Frontal cortex (tissue), 4 donors: ENCODE measurements around the gene CACHD1. TPM values are rescaled to one million over a fixed set of nuclear protein-coding genes. Genes with fewer than 3 reads are reported as not detected.
A peak's percentile ranks its signal among the peaks of the same experiment; 100 is the strongest.

ENCODE experiments used
- DNase-seq, 2 donors: peaks; one replicate each; pipeline ENCODE4 v3.0.0; 2012; ENCODE audit warnings: low spot score in 2 of 2
- FAIRE-seq: peaks from 2 replicates; lab custom pipeline; 2012; peaks lifted over from hg19 to GRCh38; lab: Jason Lieb, UNC
- total RNA-seq: library from RNA; depleted of rRNA; stranded (reverse); fragments of >200 nt; gene quantifications from one replicate; pipeline ENCODE4 v1.2.3, GENCODE V29; 2014
- donor health status: control.
- donor health status: control.
- donor health status: control.

Gene CACHD1
- total RNA-seq, 1 donor from 2014 or later: 17.5 TPM

GRCh38 chr1:64472040-64472376 lies 2.1 kb downstream of the CACHD1 start:
- FAIRE-seq: no peak
- no peak for DNase-seq

GRCh38 chr1:64472805-64473204 lies 2.9 kb downstream of the CACHD1 start:
- DNase-seq (no peak), FAIRE-seq (no peak)

DNA sequence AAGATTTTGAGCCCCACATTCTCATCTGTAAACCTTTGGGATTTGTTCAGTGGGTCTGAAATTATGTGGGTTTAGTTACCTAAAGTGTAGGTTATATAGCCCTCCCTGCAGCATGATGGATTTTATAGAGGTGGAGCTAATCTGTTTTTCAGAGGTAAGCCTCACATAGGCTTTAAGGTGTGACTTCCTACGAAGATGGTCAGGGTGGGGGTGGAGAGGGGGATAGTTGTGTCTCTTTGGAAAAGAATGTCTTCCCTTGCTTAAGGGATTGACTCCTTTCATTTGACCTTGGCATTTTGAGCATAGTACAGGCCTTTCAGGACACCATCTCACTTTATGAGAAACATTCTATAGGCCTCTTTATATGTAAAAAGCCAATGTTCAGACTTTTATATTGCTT lies 3.4 kb downstream of the CACHD1 start:
- no peak for FAIRE-seq
- no peak for DNase-seq

- no peak for FAIRE-seq
Measured at GRCh38 chr1:64474133-64474532, 4.2 kb downstream of the CACHD1 start.

DNA sequence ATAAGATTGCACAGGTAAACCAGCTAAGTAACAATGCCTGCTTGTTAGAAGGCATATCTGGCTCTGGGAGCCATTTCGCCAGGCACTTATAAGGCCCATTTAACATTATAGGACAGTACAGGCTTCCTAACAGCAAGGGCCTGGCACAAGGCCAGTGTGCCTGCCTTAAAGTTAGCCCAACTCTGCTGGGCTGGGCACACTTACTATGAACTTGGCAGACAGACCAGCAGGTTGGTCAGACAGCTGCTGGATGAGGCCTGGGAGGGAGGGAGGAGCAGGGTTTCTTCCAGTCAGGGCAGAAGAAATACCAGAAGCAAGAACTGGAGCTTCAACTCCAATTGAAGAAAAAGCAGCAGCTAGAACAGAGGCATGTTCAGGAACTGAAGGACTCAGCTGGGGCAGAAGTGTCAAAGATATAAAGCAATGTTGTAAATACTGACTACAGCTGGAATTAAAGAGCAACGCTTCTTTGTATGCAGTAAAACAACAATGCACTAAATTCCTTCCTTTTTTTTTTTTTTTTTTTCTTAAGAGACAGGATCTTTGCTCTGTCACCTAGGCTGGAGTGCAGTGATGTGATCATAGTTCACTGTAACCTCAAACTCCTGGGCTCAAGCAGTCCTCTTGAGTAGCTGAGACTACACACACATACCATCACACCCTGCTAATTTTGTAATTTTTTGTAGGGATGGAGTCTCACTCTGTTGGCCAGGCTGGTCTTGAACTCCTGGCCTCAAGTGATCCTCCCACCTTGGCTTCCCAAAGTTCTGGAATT lies 4.9 kb downstream of the CACHD1 start:
- DNase-seq: no peak

More at GRCh38 chr1:64474133-64474532, 4.2 kb downstream of the CACHD1 start:
- DNase-seq: no peak

GRCh38 chr1:64476251-64476952 lies 6.5 kb downstream of the CACHD1 start:
- FAIRE-seq: no peak
- peak in 1 of 2 donors; percentile 18 for DNase-seq

More for the DNA sequence above, 4.9 kb downstream of the CACHD1 start:
- FAIRE-seq: no peak

- DNase-seq (no peak), FAIRE-seq (no peak)
Measured at GRCh38 chr1:64478594-64479470, 8.9 kb downstream of the CACHD1 start.

DNA sequence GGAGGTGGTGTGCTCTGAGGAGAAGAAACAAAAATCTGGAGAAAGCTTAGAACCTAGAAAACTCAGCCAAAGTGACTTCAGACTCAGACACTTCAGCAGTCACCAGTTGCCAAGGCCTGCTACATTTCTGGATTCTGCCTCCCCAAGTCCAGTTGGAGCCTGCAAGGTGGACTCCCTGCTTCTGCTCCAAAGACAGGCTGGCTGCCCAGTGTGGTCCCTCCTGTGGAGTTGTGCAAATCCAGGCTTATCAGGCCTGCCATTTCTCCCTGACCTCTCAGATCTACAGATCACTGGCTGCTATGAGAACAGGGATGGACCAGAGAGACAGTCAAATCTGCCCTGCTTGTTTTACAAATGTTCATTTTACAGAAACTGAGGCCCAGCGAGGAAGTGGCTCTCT lies 9.9 kb downstream of the CACHD1 start:
- DNase-seq: no peak
- FAIRE-seq: no peak

DNA sequence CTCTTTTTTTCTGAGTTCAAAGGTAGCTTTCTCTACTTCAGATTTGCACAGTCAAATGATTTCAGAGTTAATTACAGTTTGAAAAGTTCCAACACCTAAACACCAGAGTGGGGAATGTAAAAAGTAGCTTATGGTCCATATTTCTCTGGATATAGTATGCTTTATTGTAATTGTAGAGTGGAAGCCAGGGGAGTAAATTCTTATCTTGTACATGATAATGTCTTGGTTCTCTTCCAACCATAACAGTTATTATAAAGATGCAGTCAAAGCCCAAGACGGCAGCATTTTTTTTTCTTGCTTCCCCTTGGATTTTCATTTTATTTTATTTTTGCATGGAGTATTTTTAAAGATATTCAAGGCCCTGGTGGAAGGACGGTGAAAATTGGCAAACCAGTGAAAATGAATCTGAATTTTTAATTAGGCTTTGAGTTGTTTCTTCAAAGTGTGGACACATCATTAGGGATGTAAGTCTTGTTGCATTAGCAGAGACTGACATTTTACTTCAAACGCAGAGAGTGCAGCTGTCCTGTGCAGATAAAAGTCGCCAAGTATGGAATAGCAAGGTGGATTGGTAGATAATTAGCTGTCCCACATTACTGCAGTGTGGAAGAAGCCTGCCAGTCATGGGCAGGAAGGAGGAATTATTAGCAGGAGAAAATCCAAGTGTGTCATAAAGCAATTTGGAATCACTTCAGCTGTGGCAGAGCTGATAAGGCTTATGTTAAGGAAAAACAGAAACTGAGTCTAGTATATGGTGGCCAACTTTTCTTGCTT lies 11.3 kb downstream of the CACHD1 start:
- FAIRE-seq: no peak
- DNase-seq: no peak

GRCh38 chr1:64482128-64482527 lies 12.2 kb downstream of the CACHD1 start:
- no peak for DNase-seq

DNA sequence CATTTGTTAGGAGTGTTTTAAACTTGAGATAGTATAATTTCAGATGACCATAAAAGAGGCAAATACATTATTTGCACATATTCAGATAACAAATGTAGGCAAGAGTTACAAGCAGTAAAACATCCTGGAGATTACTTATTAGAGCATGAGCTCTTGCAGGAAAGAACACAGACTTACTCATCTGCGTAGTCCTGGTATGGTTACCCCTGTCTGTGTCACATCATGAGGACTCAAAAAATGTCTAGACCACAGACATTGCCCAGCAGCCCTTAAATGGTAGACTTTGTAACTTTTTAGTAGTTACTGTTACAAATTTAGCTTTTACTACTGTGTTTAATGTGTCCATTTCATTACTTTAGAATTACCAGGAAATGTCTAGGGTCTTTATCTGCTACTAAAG lies 12.8 kb downstream of the CACHD1 start:
- no peak for FAIRE-seq

More at GRCh38 chr1:64482128-64482527, 12.2 kb downstream of the CACHD1 start:
- FAIRE-seq: no peak

DNA sequence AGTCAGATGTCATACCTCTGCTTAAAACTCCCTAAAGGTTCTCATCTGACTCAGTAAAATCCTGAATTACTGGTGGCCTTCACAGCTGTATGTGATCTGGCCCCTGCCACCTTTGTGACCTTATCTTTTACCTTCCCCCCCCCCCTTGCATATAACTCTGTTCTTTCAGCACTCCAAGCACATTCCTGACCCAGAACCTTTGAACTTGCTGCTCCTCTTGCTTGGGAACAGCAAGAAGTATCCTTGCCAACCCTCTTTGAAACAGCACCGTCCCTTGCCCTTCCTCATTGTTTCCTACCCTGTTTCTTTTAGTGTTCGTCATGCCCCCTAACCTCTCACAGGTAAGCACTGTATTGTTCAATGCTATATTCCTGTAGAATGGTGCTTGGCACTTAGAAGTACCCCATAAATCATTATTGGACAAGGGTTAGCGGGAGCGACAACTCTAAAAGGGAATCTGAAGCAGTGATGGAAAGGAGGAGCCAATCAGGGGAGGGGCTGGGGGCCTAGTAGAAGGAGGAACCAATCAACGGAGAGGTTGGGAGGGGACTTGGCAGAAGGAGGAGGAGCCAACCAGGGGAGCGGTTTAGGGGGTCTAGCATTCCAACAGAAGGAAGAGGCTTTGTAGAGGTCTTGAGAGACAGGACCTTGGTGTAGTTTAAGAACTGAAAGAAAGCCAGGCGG lies 13.9 kb downstream of the CACHD1 start:
- no peak for DNase-seq
- no peak for FAIRE-seq

More for the DNA sequence above, 12.8 kb downstream of the CACHD1 start:
- DNase-seq: no peak

GRCh38 chr1:64484651-64485050 lies 14.7 kb downstream of the CACHD1 start:
- FAIRE-seq (no peak), DNase-seq (no peak)

DNA sequence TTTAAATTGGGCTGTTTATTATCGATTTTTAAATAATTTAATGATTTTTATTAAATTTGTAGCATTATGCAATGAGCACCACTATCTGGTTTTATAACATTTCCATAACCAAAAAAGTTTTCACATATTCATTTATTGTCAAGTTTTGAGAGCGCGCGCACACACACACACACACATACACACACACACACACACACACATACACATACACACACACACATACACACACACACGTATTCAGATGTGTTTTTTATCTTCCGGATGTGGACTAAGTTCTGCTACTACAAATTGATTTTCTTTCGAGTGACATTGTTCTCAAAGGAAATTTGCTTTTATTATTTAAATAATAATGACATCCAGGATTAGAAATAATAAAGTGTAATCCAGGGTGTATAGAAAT lies 16.3 kb downstream of the CACHD1 start:
- DNase-seq: no peak
- FAIRE-seq: no peak

GRCh38 chr1:64487061-64487460 lies 17.1 kb downstream of the CACHD1 start:
- FAIRE-seq (no peak), DNase-seq (no peak)

GRCh38 chr1:64488862-64489261 lies 18.9 kb downstream of the CACHD1 start:
- DNase-seq (no peak), FAIRE-seq (no peak)

DNA sequence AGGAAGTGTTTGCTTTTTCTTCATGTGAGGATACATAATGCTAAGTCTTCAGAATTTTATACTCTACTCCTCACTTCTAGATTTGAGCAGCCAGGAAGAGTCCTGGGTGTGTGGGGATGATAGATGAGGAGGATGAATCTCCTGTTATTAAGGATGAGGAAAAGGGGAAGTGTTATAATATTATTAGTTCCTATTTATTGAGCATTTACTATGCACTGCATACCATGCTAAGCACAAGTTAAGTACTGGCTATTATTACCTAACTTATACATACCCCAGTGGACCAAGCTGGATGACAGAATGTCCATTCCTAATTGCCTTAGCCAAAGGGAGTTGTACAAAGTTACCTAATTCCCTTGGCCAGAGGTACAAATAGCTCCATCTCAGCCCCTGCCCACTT lies 19.8 kb downstream of the CACHD1 start:
- FAIRE-seq: no peak
- no peak for DNase-seq

DNA sequence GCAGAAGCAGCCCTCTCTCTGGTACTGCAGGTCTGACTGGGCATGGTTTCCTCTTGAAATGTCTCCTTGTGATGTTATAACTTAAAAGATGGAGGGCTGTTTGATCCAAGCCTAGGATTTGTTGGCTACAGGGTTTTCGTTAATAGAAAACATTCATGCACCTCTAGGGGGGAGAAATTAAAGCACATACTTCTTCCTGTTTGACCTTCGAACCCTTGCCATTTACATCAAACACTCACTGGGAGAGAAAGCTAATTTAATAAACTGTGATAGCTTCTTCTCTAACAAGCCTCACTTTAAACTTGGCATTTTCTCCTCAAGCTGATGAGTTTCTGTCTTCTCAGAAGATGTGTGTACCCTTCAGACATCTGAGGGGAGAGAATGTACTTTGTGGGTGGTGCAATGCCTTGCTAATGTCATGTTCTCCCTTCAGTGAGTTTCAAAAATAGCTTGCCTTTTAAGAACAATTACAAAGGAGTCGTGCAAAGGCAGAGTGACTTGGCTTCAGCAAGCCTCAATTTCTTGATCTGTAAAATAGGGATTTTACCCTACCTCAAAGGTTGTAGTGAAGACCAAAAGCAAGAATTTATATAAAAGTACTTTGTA lies 20.4 kb downstream of the CACHD1 start:
- no peak for DNase-seq
- FAIRE-seq: no peak

DNA sequence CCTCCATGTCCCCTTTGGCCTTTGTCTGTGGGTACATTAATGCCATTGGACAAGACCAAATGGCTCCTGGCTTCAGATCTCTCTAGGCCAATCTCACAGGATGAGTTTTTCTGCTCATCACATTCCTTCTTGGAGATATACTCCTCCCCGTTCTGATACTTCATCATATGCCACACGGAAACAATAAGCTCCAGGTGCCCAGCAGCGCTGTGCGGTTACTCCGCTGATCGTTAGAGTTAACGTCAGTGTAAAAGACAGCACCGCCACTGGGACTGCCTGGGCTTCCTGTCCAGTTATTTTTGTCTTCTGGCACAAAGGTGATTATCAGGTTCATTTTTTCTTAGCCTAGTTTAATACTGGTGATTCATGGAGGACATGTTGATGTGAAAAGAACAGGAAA lies 22.5 kb downstream of the CACHD1 start:
- DNase-seq (no peak), FAIRE-seq (no peak)
